Keratinocyte (primary cell): ENCODE measurements around the gene ACOXL.

Experiments used
- CTCF ChIP-seq, 3 experiments: IDR thresholded peaks in 1 of 3; conservative IDR thresholded peaks in 1 of 3; optimal IDR thresholded peaks in 1 of 3; 2 replicates in 2 of 3; 3 replicates in 1 of 3; pipeline versions ENCODE3 to v1.5.1; 2011; ENCODE audit warnings: low read length in 3 of 3, mild to moderate bottlenecking in 3 of 3, moderate library complexity in 2 of 3, control low read depth in 1 of 3, inconsistent platforms in 1 of 3; ENCODE audit not compliant: insufficient read depth in 2 of 3; ENCODE audit errors: extremely low read depth in 1 of 3
- EZH2 ChIP-seq: IDR thresholded peaks from one replicate; pipeline ENCODE4 v1.6.1; 2012; ENCODE audit warnings: inconsistent platforms, mild to moderate bottlenecking, low read length, moderate library complexity

- TF ChIP-seq CTCF (optimal IDR thresholded peaks at IDR 0.05 in 1 of 3, IDR thresholded peaks at IDR 0.05 in 1 of 3, conservative IDR thresholded peaks at IDR 0.05 in 1 of 3; ENCODE audit: extremely low read depth in 1 of 3, insufficient read depth in 2 of 3, low read length in 3 of 3) = no peak
- TF ChIP-seq EZH2 = no peak
Measured at GRCh38 chr2:110909501-110909900, 177.1 kb downstream of the ACOXL start.
